Measurements from ENCODE around the gene SLC24A3.

The SLC24A3 gene

DNA sequence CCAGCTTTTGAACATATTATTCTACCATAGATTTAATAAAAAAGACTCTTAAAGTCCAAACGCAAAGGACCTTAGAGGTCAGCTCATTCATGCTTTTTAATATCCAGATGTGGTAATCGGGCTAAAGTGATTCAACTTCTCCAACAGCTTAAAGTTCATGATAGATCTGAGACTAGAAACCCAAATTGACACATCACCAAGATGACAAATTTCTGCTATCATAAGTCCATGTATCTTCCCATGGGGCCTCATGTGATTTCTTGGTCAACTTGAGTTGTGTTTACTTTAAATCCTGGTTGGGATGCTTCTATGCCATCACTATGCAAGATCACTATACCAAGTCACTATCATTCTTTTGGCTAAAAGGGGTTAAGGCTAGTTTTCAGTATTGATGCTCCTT, 56.0 kb downstream of the SLC24A3 start:
- DNase-seq (ENCODE audit: low read depth), result no peak
- TF ChIP-seq, protein P1, sequence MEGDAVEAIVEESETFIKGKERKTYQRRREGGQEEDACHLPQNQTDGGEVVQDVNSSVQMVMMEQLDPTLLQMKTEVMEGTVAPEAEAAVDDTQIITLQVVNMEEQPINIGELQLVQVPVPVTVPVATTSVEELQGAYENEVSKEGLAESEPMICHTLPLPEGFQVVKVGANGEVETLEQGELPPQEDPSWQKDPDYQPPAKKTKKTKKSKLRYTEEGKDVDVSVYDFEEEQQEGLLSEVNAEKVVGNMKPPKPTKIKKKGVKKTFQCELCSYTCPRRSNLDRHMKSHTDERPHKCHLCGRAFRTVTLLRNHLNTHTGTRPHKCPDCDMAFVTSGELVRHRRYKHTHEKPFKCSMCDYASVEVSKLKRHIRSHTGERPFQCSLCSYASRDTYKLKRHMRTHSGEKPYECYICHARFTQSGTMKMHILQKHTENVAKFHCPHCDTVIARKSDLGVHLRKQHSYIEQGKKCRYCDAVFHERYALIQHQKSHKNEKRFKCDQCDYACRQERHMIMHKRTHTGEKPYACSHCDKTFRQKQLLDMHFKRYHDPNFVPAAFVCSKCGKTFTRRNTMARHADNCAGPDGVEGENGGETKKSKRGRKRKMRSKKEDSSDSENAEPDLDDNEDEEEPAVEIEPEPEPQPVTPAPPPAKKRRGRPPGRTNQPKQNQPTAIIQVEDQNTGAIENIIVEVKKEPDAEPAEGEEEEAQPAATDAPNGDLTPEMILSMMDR (IDR thresholded peaks at IDR 0.05; ENCODE audit: insufficient read depth, low read depth, low read length, missing control alignments), result no peak
- H3K4me3 ChIP-seq (ENCODE audit: low read length), result no peak overlapping the region

- TF ChIP-seq, protein P1 (IDR thresholded peaks at IDR 0.05; ENCODE audit: insufficient read depth, low read depth, low read length, missing control alignments), result no peak
- no peak for DNase-seq (ENCODE audit: low read depth)
- no peak overlapping the region for H3K4me3 ChIP-seq (ENCODE audit: low read length)
Observed at GRCh38 chr20:19269737-19270340, 57.4 kb downstream of the SLC24A3 start.

DNA sequence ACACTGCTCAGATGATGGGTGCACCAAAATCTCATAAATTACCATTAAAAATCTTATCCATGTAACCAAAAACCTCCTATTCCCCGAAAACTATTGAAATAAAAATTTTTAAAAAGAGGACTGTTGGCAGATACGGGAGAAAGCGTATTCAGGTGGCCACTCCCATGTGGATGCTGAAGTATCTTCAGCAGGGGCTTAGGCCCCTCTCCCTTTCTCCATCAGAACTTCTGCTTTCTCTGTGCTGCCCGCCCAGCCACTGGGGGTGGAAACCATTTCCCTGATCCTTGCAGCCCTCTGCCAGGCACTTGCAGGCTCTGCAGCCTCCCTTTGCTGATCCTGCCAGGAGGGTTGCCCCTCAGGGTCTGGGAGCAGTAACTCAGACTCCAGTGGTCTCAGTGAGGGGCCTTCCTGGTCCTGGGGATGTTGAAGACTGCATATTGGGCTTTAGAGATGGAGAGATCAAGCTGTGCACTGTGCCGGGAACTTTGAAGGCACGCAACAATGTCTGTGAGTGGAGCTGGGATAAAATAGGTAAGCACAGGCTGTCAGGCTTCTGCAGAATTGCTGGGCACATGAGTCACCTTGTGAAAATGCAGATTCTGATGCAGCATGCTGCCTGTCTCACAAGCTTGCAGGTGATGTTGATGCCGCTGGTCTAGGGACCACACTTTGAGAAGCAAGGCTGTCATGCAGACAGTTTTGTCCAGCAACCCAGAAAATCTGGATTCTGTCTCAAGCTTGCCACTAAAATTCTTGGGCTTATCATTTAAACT, 59.6 kb downstream of the SLC24A3 start:
- no peak overlapping the region for H3K4me3 ChIP-seq (ENCODE audit: low read length)
- DNase-seq (ENCODE audit: low read depth), result no peak
- TF ChIP-seq, protein P1 (IDR thresholded peaks at IDR 0.05; ENCODE audit: insufficient read depth, low read depth, low read length, missing control alignments), result no peak

DNA sequence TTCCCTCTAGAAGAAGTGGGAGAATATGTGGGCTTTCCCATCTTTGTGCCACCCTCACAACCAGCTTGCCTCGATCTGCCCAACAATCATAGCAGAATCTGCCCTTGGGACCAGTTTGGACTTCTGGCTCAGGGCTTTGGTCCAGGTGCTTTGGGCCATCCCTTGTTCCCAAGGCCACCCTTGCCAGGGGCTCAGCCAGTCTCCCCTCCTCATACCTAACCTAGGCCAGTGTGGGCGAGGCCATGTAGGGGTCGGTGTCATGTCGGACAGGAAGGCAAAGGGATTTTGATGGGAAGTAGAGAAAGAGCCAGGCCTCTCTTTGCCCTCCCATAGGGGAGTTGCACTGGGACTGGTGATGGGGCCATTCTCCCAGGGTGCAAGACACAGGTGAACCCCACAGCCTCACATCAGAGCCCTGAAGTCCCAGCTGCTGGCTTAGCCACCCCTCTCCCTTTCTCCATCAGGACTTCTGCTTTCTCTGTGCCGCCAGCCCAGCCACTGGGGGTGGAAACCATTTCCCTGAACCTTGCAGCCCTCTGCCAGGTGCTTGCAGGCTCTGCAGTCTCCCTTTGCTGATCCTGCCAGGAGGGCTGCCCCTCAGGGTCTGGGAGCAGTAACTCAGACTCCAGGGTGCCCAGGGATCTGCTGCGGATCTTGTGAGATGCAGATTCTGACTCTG, 60.7 kb downstream of the SLC24A3 start:
- H3K4me3 ChIP-seq (ENCODE audit: low read length), result no peak overlapping the region
- DNase-seq (ENCODE audit: low read depth), result no peak
- TF ChIP-seq, protein P1 (IDR thresholded peaks at IDR 0.05; ENCODE audit: insufficient read depth, low read depth, low read length, missing control alignments), result no peak

DNA sequence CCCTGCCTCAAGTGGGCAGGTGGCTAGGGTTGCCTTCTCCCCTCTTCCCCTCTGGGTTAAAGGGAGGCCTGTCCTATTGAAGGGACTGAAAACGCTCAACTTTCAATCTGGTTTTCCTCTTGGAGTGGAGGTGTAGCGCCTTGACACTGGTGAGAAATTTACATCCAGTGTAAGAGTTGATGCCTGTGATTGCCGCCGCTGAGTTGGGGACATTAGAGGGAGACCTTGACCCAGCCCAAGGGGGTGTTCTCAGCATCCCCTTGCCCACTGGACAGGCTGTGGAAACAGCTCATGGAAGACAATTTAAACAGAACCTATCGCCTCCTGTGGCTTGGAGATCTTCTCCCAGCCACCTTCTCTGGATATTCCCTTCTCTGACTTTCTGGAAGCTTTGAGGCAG, 61.6 kb downstream of the SLC24A3 start:
- no peak for DNase-seq (ENCODE audit: low read depth)
- H3K4me3 ChIP-seq (ENCODE audit: low read length), result no peak overlapping the region
- TF ChIP-seq, protein P1 (IDR thresholded peaks at IDR 0.05; ENCODE audit: insufficient read depth, low read depth, low read length, missing control alignments), result no peak

DNA sequence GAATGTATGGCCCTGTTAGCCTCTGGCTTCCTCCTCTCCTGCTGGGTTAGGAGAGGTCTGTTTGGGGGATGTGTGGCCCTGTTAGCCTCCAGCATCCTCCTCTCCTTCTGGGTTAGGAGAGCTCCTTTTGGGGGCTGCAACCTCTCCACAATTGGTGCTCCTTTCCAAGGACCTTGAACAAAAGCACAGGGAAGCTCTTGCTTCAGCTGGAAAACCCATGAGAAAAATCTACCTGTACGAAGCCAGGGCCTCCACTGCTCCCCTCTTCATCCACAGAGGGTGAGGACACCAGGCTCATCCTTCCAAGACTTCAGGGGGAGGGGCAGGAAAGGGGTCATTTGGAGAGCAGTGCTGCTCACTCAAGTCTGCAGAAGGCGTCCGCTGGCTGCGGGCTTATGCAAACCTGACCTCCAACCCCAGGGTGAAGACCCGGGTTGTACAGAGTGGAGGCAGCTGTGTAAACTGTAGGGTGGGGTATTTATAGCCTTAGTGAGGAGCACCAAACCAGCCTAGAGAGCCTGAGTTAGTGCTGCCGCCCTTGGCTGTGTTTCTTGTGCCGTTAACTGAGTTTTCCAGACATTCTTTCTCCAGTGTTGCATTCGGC, 62.1 kb downstream of the SLC24A3 start:
- no peak overlapping the region for H3K4me3 ChIP-seq (ENCODE audit: low read length)
- TF ChIP-seq, protein P1 (IDR thresholded peaks at IDR 0.05; ENCODE audit: insufficient read depth, low read depth, low read length, missing control alignments), result no peak
- DNase-seq (ENCODE audit: low read depth), result no peak
